Smooth muscle cell of bladder (primary cell): ENCODE results near the gene FNDC8. TPM values are rescaled to one million over a fixed set of nuclear protein-coding genes. Genes with fewer than 3 reads are reported as not detected.

ENCODE experiments used
- total RNA-seq: library from RNA; depleted of rRNA; stranded (reverse); fragments of >200 nt; gene quantifications from 2 replicates; pipeline ENCODE4 v1.2.3, GENCODE V29; 2014

FNDC8 gene
- total RNA-seq, result not detected in 2 replicates

GRCh38 chr17:35121315-35121714, at the start of gene FNDC8:
Gene FNDC8 (plus strand): TSS chr17:35121615. CDS start chr17:35121694, 79 bp downstream.

GRCh38 chr17:35119370-35120165, 1.8 kb upstream of the FNDC8 start, which contains the start of gene RAD51D:
Gene RAD51D (minus strand): TSS chr17:35119860. CDS start chr17:35119613, 247 bp downstream.

GRCh38 chr17:35141681-35142466, 20.5 kb downstream of the FNDC8 start, which contains the start of gene NLE1:
Gene NLE1 (minus strand): TSS chr17:35142303. CDS start chr17:35142275, 28 bp downstream.

DNA sequence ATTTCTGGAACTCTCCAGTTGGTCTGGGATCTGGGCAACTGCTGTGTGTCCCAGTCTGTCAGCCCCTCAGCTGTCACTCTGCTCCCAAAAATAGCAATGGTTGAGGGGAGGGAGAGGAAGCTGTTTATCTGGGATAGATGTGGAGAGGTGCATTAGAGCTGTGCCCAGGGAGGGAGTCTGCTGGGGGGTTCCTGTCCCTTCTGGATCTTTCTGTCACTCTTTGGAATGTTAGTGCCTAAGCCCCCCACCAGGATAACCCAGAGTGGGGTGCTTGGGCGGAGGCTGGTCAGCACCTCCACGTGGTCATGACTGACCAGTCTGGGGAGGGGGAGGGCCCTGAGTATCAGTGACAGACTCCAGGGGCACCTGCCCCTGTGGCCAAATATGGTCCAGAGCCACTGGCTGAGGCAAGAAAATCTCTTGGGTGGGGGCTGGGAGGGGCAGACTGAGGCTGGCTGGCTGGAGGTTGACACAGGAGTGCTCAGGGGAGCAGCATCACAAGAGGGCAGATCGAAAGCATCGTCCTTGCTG, 26.0 kb downstream of the FNDC8 start, which contains the start of gene UNC45B:
TSS of gene UNC45B (plus strand) at position 443 of the 531 bp plus-strand sequence. CDS start 447 bp downstream, outside the sequence.

Other genes with a start within 250 kb of the FNDC8 start
- gene CCT6B, start 160.2 kb upstream of the FNDC8 start, total RNA-seq, result 1.8 and 3.0 TPM in 2 replicates
- gene ZNF830, start 160.1 kb upstream of the FNDC8 start, total RNA-seq, result 11.8 and 16.2 TPM in 2 replicates
- 28.3 and 34.0 TPM in 2 replicates for gene LIG3, start 141.1 kb upstream of the FNDC8 start, total RNA-seq
- gene RFFL, start 57.9 kb upstream of the FNDC8 start, total RNA-seq, result 5.9 and 6.1 TPM in 2 replicates
- 6.4 and 8.2 TPM in 2 replicates for gene RAD51D, start 1.8 kb upstream of the FNDC8 start, total RNA-seq
- gene NLE1, start 20.7 kb downstream of the FNDC8 start, total RNA-seq, result 14.6 and 15.9 TPM in 2 replicates
- gene UNC45B, start 26.2 kb downstream of the FNDC8 start, total RNA-seq, result not detected in 2 replicates
- gene SLC35G3, start 72.8 kb downstream of the FNDC8 start, total RNA-seq, result not detected in 2 replicates
- gene SLFN5, start 121.5 kb downstream of the FNDC8 start, total RNA-seq, result 61.7 and 67.7 TPM in 2 replicates